ENCODE measurements around the gene GSTO1.

The GSTO1 gene

GRCh38 chr10:104279550-104280259, 25.0 kb downstream of the GSTO1 start:
- no peak for FAIRE-seq

DNA sequence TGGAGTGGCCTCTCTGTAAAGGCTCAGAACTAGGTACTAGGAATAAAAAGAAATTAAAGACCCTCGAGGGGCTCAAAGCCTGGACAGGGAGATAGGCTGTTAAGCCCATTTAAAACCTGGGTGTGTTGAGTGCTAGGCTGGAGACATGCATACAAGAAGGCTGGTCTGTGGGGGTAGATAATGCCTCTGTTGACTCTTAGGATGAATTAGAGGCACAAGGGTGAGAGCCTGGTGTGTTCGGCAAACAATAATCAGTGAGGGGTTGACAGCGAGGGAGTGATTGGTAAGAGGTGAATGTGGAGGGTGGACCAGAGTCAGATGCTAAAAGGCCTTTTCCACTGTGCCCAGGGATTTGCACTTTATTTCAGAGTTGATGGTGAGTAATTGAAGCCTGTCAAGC, 27.0 kb downstream of the GSTO1 start:
- no peak for FAIRE-seq

GRCh38 chr10:104284846-104285245, 30.2 kb downstream of the GSTO1 start:
- FAIRE-seq, result no peak

- FAIRE-seq, result no peak
Measured at GRCh38 chr10:104286939-104287338, 32.2 kb downstream of the GSTO1 start.

DNA sequence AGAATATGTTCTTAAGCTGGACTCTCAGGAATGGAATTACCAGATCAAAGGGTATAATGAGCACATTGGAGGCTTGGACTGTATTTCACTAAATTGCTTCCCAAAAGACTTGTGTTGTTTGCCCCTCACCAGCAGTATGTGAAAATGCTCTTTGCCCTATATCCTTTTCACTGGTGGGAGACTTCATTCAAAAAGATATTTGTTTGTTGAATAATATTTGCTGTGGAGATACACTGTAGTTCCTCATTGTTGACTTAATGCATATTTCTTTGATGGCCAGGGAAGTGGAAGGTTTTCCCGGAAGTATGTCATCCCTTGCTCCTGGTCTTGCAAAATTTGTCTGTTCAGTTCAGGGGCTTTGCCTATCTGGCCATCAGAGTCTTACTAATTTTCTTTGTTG, 33.7 kb downstream of the GSTO1 start:
- no peak for FAIRE-seq

DNA sequence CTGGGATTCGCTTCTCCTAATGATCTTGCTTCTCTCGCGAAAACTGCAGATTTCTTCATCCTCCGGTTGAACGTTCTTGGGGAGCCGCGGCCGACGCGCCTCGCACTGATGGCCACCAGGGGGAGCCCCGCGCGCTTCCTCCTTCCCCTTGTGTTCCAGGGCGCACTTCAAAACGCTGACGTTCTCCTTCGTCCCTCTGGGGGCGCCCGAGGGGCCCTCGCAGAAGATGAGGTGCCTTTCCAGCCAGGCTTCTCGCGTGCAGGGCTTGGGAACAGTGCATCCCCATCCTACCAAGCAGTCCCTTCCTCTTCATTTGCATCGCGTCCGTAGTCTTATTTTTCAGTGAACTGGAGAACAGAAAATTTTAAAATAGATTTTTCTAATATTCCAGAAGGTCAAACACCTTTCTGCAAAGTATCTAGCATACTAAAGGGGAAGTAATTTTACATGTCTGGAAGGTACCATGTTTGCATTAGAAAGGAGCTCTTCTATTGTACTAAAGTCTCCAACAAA, 36.8 kb downstream of the GSTO1 start:
- no peak for FAIRE-seq

GRCh38 chr10:104293011-104293410, 38.3 kb downstream of the GSTO1 start:
- FAIRE-seq, result no peak

DNA sequence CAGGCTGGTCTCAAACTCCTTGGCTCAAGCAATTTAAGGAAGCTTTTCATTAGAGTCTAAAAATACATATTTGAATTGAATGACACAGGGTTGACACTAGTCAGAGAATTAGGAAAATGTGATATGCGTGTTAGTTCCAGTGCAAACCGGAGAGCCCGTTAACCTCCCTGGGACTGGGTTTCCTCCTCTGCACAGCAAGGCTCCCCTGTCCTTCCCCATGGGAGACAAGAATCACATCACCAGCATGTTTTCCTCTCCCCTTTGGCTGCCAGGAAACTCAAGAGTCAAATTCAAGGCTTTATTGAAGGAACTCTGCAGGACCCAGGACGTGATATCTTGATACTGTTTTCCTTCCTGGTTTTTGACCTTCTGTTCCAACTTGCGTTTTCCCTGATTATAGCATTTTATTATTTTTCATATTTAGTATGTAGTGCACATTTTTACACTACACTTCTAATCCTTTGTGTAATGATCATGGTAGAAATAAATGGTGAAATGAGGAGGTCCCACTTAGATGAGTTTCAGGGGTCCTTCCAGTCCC, 39.2 kb downstream of the GSTO1 start:
- no peak for FAIRE-seq

GRCh38 chr10:104296687-104297436, 42.2 kb downstream of the GSTO1 start:
- no peak for FAIRE-seq

- no peak for FAIRE-seq
Measured at GRCh38 chr10:104297697-104298660, 43.3 kb downstream of the GSTO1 start.

GRCh38 chr10:104299031-104299904, 44.6 kb downstream of the GSTO1 start:
- FAIRE-seq, result no peak

DNA sequence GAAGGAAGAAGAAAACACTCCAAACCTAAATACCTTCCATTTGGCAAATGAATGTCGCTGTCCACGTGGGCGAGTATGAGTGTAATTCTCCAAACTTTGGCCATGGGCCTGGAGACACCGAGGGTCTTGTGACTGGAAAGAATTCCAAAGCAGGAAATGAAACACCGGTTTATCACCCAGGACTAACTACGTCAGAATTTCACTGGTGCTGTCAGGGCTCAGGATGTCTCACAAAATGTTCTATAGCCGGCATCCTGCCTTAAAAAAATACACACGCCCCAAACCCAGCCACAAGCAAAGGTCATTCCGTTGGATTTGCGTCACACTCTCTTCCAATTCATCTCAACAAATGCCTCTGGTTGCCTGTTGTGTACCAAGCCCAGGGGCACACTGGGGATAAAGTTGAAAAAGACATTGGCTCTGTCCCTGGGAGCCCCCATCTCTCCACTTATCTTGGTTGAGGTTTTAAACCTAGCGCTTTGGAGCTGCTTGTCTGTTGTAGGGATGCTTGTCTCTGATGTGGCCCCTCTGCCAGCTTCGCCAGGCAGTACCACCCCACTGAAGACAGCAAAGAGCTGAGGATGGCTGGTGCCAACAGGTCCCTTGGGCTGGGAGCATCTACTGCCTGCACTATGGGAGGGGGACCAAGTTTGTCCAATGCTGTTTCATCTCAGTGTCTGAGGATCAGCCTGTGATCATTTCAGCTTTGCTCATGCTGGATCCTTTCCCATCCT, 45.5 kb downstream of the GSTO1 start:
- no peak for FAIRE-seq

DNA sequence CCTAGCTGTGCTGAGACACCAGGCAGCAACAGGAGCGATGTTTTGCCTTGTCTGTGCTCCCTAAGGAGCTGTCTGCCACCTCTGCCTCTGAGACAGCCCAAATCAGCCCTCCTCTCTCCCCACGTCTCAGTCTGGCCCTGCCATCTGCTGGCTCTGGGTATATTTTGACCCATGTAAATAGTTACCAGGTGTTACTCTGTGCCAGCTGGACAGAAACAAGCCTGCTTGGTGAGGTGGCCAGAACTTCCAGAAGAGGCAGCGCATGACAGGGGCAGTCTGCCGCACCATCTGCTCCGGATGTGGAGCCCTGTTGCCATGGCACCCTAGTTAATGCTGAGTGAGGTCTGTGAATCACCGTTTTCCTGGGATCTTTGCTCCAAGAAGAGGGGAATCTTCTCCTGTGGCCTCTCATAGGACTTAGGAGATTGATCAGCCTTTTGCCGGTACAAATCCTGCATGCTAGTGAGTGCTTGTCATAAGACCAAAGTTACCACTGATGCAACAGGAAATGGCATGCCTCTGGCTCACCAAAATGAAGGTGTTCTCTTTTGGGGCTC, 46.1 kb downstream of the GSTO1 start:
- no peak for FAIRE-seq

GRCh38 chr10:104301907-104302690, 47.4 kb downstream of the GSTO1 start:
- FAIRE-seq, result no peak

- FAIRE-seq, result no peak
Measured at GRCh38 chr10:104303594-104304355, 49.1 kb downstream of the GSTO1 start.

DNA sequence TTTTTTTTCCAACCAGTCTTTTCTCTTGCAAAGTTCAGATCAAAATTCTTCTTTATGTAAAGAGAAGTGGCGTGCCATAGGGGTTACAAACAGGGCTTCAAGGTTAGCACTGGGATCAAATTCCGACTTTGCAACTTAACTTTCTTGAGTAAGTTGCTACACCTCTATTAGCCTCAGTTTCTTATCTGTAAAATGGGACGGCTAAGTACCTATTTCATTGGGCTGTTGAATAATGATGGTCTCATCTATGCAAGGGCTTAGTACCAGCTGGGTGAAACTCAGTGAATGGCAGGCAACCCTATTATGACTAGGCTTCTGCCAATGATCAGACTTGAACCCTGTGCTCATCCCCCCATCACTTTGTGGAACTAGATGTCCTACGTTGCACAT, 49.7 kb downstream of the GSTO1 start:
- no peak for FAIRE-seq

GRCh38 chr10:104304927-104305326, 50.2 kb downstream of the GSTO1 start:
- no peak for FAIRE-seq

- no peak for FAIRE-seq
Measured at GRCh38 chr10:104306897-104307296, 52.2 kb downstream of the GSTO1 start.

Measured in colon (tissue), 2 donors.